A549 (cell line): Measurements from ENCODE around the gene ZC3H11A. TPM values are rescaled to one million over a fixed set of nuclear protein-coding genes. Genes with fewer than 3 reads are reported as not detected.
A peak's percentile ranks its signal among the peaks of the same experiment; 100 is the strongest.
"Not testable (repeated sequence)": the region's sequence is repeated elsewhere in the genome, so short reads cannot be mapped to it uniquely, and the experiment has no call there.

Experiments
- ATAC-seq, 2 experiments: fragments of 200-7000 bp in 1 of 2; fragments of >200 bp in 1 of 2; cut with Nextera tagmentation in 1 of 2; cut with Tn5 transposase in 1 of 2; 3 replicates each; pipeline versions ENCODE4 v1.8.0 to v1.9.1; 2018 to 2020; ENCODE audit warnings: mild to moderate bottlenecking in 1 of 2, moderate library complexity in 1 of 2
- CTCF ChIA-PET: fragments of 300-600 bp; sonication (Branson Sonifier 250); formaldehyde crosslinking; extraction: SDS; loops from one replicate; lab custom pipeline; 2021; ENCODE audit warnings: antibody characterized with exemption, inconsistent platforms; lab: Yijun Ruan, JAX
- POLR2A ChIA-PET: fragments of 350-600 bp; formaldehyde crosslinking; extraction: SDS; loops from one replicate; lab custom pipeline; 2021; ENCODE audit warnings: antibody characterized with exemption, inconsistent platforms; lab: Yijun Ruan, JAX
- DNase-seq, 2 experiments: peaks; one replicate each; pipeline versions ENCODE4 v3.0.0 to v3.0.0-alpha.2; 2011 to 2016; ENCODE audit warnings: low read depth in 1 of 2, low spot score in 1 of 2
- FAIRE-seq: peaks from 2 replicates; lab custom pipeline; 2011; peaks lifted over from hg19 to GRCh38; lab: Jason Lieb, UNC
- H3K27ac ChIP-seq, 2 experiments: fragments of >200 bp; sonication (Bioruptor Twin); formaldehyde crosslinking; 3 replicates each; pipeline ENCODE4 v1.5.1; 2016 to 2017
- H3K4me1 ChIP-seq: fragments of >200 bp; sonication (Bioruptor Twin); formaldehyde crosslinking; 3 replicates; pipeline ENCODE4 v1.6.1; 2016
- H3K4me2 ChIP-seq: fragments of >200 bp; sonication (Bioruptor Twin); formaldehyde crosslinking; 3 replicates; pipeline ENCODE4 v1.6.1; 2016
- H3K4me3 ChIP-seq: fragments of >200 bp; sonication (Bioruptor Twin); formaldehyde crosslinking; 3 replicates; pipeline ENCODE4 v1.5.1; 2016
- H3K9me3 ChIP-seq: fragments of >200 bp; sonication (Bioruptor Twin); formaldehyde crosslinking; 3 replicates; pipeline ENCODE4 v1.6.1; 2016
- BHLHE40 ChIP-seq: IDR thresholded peaks from 2 replicates; pipeline ENCODE4 v1.6.1; 2012; ENCODE audit warnings: low read depth, low read length, inconsistent platforms
- CBX8 ChIP-seq: fragments of 200-600 bp; sonication (generic); IDR thresholded peaks from 2 replicates; pipeline ENCODE4 v1.6.1; 2016
- CEBPB ChIP-seq, 2 experiments: fragments of >200 bp in 1 of 2; sonication (Bioruptor Twin) in 1 of 2; formaldehyde crosslinking in 1 of 2; IDR thresholded peaks; 2 replicates each; pipeline ENCODE4 v1.6.1; 2012 to 2016
- CHD2 ChIP-seq: fragments of 150-350 bp; IDR thresholded peaks from 2 replicates; pipeline ENCODE4 v1.6.1; 2014; ENCODE audit warnings: low read length; ENCODE audit not compliant: partially characterized antibody
- CHD4 ChIP-seq: fragments of 200-600 bp; sonication (generic); IDR thresholded peaks from 2 replicates; pipeline ENCODE4 v1.6.1; 2016; ENCODE audit warnings: antibody characterized with exemption, mild to moderate bottlenecking, borderline replicate concordance
- CTCF ChIP-seq: fragments of >200 bp; sonication (Bioruptor Twin); formaldehyde crosslinking; IDR thresholded peaks from 3 replicates; pipeline ENCODE4 v1.5.1; 2016
- EP300 ChIP-seq, 2 experiments: fragments of >200 bp; sonication (Bioruptor Twin); formaldehyde crosslinking; IDR thresholded peaks; 2 replicates in 1 of 2; 3 replicates in 1 of 2; pipeline ENCODE4 v1.6.1; 2016 to 2017
- ESRRA ChIP-seq: fragments of 150-350 bp; IDR thresholded peaks from 2 replicates; pipeline ENCODE4 v1.6.1; 2014; ENCODE audit warnings: mild to moderate bottlenecking, low read length, borderline replicate concordance
- FOSB ChIP-seq: fragments of 250-450 bp; sonication (Bioruptor Pico); IDR thresholded peaks from 2 replicates; pipeline ENCODE4 v1.5.0; 2020; ENCODE audit warnings: mild to moderate bottlenecking, moderate library complexity
- HES2 ChIP-seq: fragments of >200 bp; sonication (Bioruptor Twin); formaldehyde crosslinking; IDR thresholded peaks from 2 replicates; pipeline ENCODE4 v1.6.1; 2016
- HEYL ChIP-seq: fragments of 250-450 bp; sonication (Bioruptor Pico); IDR thresholded peaks from 2 replicates; pipeline ENCODE4 v1.8.0; 2021; ENCODE audit warnings: mild to moderate bottlenecking, moderate library complexity
- JUN ChIP-seq, 2 experiments: fragments of >200 bp; sonication (Bioruptor Twin); formaldehyde crosslinking; IDR thresholded peaks; 2 replicates in 1 of 2; 3 replicates in 1 of 2; pipeline ENCODE4 v1.6.1; 2016 to 2017
- KDM5A ChIP-seq: fragments of 200-600 bp; sonication (generic); IDR thresholded peaks from 2 replicates; pipeline ENCODE4 v1.6.1; 2016; ENCODE audit warnings: antibody characterized with exemption, mild to moderate bottlenecking
- MAFK ChIP-seq: fragments of 450-650 bp; IDR thresholded peaks from 2 replicates; pipeline ENCODE4 v1.6.1; 2014; ENCODE audit not compliant: partially characterized antibody
- NFE2L2 ChIP-seq: fragments of 150-350 bp; conservative IDR thresholded peaks from 2 replicates; pipeline ENCODE4 v1.6.1; 2014; ENCODE audit warnings: low read length
- NPAS2 ChIP-seq: fragments of 250-450 bp; sonication (Bioruptor Pico); IDR thresholded peaks from 2 replicates; pipeline ENCODE4 v1.8.0; 2022; ENCODE audit warnings: mild to moderate bottlenecking, moderate library complexity, borderline replicate concordance
- NR3C1 ChIP-seq: fragments of >200 bp; sonication (Bioruptor Twin); formaldehyde crosslinking; IDR thresholded peaks from 3 replicates; pipeline ENCODE4 v1.6.1; 2017
- POLR2A ChIP-seq: IDR thresholded peaks from 2 replicates; pipeline ENCODE4 v1.6.1; 2012; ENCODE audit warnings: mild to moderate bottlenecking, low read length
- REST ChIP-seq: fragments of 200-600 bp; sonication (generic); IDR thresholded peaks from 2 replicates; pipeline ENCODE4 v1.6.1; 2016; ENCODE audit warnings: antibody characterized with exemption, mild to moderate bottlenecking, moderate library complexity
- RFX5 ChIP-seq: fragments of 450-650 bp; IDR thresholded peaks from 2 replicates; pipeline ENCODE4 v1.7.1; 2014; ENCODE audit warnings: antibody characterized with exemption, mild to moderate bottlenecking, moderate library complexity
- ZFP36 ChIP-seq: fragments of 450-650 bp; IDR thresholded peaks from 2 replicates; pipeline ENCODE4 v1.6.1; 2014; ENCODE audit warnings: borderline replicate concordance; ENCODE audit not compliant: partially characterized antibody
- WGBS: methylation state at CpG from one replicate; pipeline ENCODE4 v1.1.6; 2017; ENCODE audit errors: missing lambda C conversion rate; 5-methylcytosine and 5-hydroxymethylcytosine counted together
- polyA plus RNA-seq, 4 experiments: library from polyadenylated mRNA; depleted of rRNA in 3 of 4; stranded (reverse); fragments of >200 nt; fragmentation: RNase III in 1 of 4; extraction: RNeasy Plus Mini Kit Qiagen cat#74134 plus additional on column Dnase treatment in 1 of 4; gene quantifications; 2 replicates in 3 of 4; 3 replicates in 1 of 4; pipeline ENCODE4 v1.2.3, GENCODE V29; 2011 to 2017

The ZC3H11A gene
- polyA plus RNA-seq, 2 of the 4 experiments (the other 2 are of a cell fraction) = 42.6 to 119 TPM

GRCh38 chr1:203754455-203754864, 41.0 kb upstream of the ZC3H11A start (continued):
- TF ChIP-seq RFX5 (no peak), EP300 (IDR thresholded peaks at IDR 0.05) (no peak), CEBPB (IDR thresholded peaks at IDR 0.05) (no peak), POLR2A (no peak)

GRCh38 chr1:203756036-203756435, 39.4 kb upstream of the ZC3H11A start:
- 83% methylated on average over 4 of the region's 4 CpGs for WGBS
- DNase-seq = no peak
- CTCF ChIA-PET = interaction anchor here (0.6 to 1.7 kb wide), 2 partner anchors 30 to 252 kb away, joined by 3 read pairs; no protein-coding TSS in a partner anchor
- Histone ChIP-seq H3K4me1 (peaks cover 9% of the 10 kb centered on the region; the same call in 1 of the 3 replicates), H3K4me2 (peak overlapping the region; percentile 23; the same call in 1 of the 3 replicates)
- TF ChIP-seq HEYL = no peak
- TF ChIP-seq BHLHE40 = no peak
- TF ChIP-seq NPAS2 (CRISPR knock-in tag) = no peak
- TF ChIP-seq CEBPB (IDR thresholded peaks at IDR 0.05) = no peak
- TF ChIP-seq REST = no peak
- TF ChIP-seq CHD4 = no peak
- TF ChIP-seq CBX8 = no peak
- no peak for TF ChIP-seq ESRRA
- TF ChIP-seq KDM5A = no peak
- no peak for TF ChIP-seq JUN (IDR thresholded peaks at IDR 0.05)
- TF ChIP-seq MAFK = no peak
- TF ChIP-seq HES2 = no peak
- TF ChIP-seq CHD2 = no peak
- no peak for TF ChIP-seq RFX5
- no peak for TF ChIP-seq NFE2L2
- TF ChIP-seq ZFP36 = no peak
- TF ChIP-seq FOSB (CRISPR knock-in tag) = no peak
- no peak for TF ChIP-seq NR3C1
- TF ChIP-seq, all 56 proteins: peak for 0
- POLR2A ChIA-PET = no interaction called here
- Histone ChIP-seq H3K27ac (peak overlapping the region in 1 of 2 experiments; percentile 33; a peak in 1 of 6 replicates), H3K9me3 (no peaks in the 10 kb centered on the region), H3K4me3 (no peak overlapping the region)
- FAIRE-seq (no peak), ATAC-seq (no peak)

GRCh38 chr1:203758749-203759148, 36.7 kb upstream of the ZC3H11A start:
- not testable (repeated sequence) for H3K4me2 ChIP-seq

GRCh38 chr1:203760506-203760905, 34.9 kb upstream of the ZC3H11A start:
- no peak overlapping the region for H3K27ac ChIP-seq
- ChIA-PET CTCF (interaction anchor here (1.0 kb wide), 2 partner anchors 10 to 59 kb away, joined by 3 read pairs; no protein-coding TSS in a partner anchor), POLR2A (no interaction called here)
- H3K9me3 ChIP-seq = no peaks in the 10 kb centered on the region
- ATAC-seq (no peak), FAIRE-seq (no peak), DNase-seq (no peak)
- no peak overlapping the region for H3K4me2 ChIP-seq
- no peak for TF ChIP-seq BHLHE40
- TF ChIP-seq CTCF = no peak
- WGBS = 87% methylated on average over 3 of the region's 3 CpGs
- H3K4me1 ChIP-seq = peaks cover 9% of the 10 kb centered on the region; the same call in 1 of the 3 replicates
- no peak overlapping the region for H3K4me3 ChIP-seq

More at GRCh38 chr1:203758749-203759148, 36.7 kb upstream of the ZC3H11A start:
- FAIRE-seq, CTCF ChIA-PET, H3K9me3 ChIP-seq, POLR2A ChIA-PET, ATAC-seq, DNase-seq, H3K4me3 ChIP-seq, H3K4me1 ChIP-seq, H3K27ac ChIP-seq: not testable (repeated sequence)
- WGBS = 86% methylated on average over 2 of the region's 2 CpGs

GRCh38 chr1:203761958-203762357, 33.5 kb upstream of the ZC3H11A start:
- 49% methylated on average over 7 of the region's 7 CpGs for WGBS
- H3K4me2 ChIP-seq, H3K27ac ChIP-seq, ATAC-seq, H3K4me1 ChIP-seq, CTCF ChIA-PET, H3K9me3 ChIP-seq, POLR2A ChIA-PET, FAIRE-seq, H3K4me3 ChIP-seq, DNase-seq: not testable (repeated sequence)
